ENCODE results near the gene PKP4.

- TF ChIP-seq CTCF (conservative IDR thresholded peaks at IDR 0.05; ENCODE audit: low read depth, low read length) = no peak
- no peak for TF ChIP-seq EZH2 (IDR thresholded peaks at IDR 0.05; ENCODE audit: borderline replicate concordance, low read depth, low read length, poor library complexity, severe bottlenecking)
Measured at GRCh38 chr2:158586491-158586890, 129.7 kb downstream of the PKP4 start.

Measured in A673 (cell line).